K562 (cell line): ENCODE results near the gene KCNJ2. TPM values are rescaled to one million over a fixed set of nuclear protein-coding genes. Genes with fewer than 3 reads are reported as not detected.

ENCODE experiments used
- ATAC-seq: fragments of 200-7000 bp; cut with Tn5 transposase; 3 replicates; pipeline ENCODE4 v1.9.1; 2020; ENCODE audit warnings: moderate library complexity
- BruUV-seq: library from RNA; stranded (reverse); fragments of 400-500 nt; replicated peaks from 2 replicates; lab custom pipeline; 2021; lab: Mats Ljungman, UMichigan
- CTCF ChIA-PET: fragments of 300-600 bp; formaldehyde crosslinking; extraction: SDS; loops from one replicate; lab custom pipeline; 2021; ENCODE audit warnings: low intra/inter-chr PET ratio; lab: Yijun Ruan, JAX
- POLR2A ChIA-PET: fragments of 300-600, 350-650 bp; sonication (Branson Sonifier 250); formaldehyde crosslinking; extraction: SDS; loops from one replicate; lab custom pipeline; 2021; ENCODE audit warnings: antibody characterized with exemption, inconsistent platforms; lab: Yijun Ruan, JAX
- DNase-seq, 4 experiments: peaks; one replicate each; pipeline versions ENCODE4 v3.0.0 to v3.0.0-alpha.2; 2011 to 2018; ENCODE audit warnings: low spot score in 3 of 4, mixed read lengths in 3 of 4; ENCODE audit errors: extremely low read depth in 1 of 4
- FAIRE-seq: peaks from 2 replicates; lab custom pipeline; 2011; peaks lifted over from hg19 to GRCh38; lab: Jason Lieb, UNC
- H2AFZ ChIP-seq: 2 replicates; pipeline ENCODE4 v1.6.0; 2011; ENCODE audit warnings: low read depth, low read length, control low read depth, inconsistent platforms
- H3K27ac ChIP-seq: fragments of 200-600 bp; 3 replicates; pipeline ENCODE4 v1.8.0; 2011; ENCODE audit warnings: low read depth, mild to moderate bottlenecking, control low read depth, inconsistent platforms, low read length, moderate library complexity, mixed read lengths; ENCODE audit errors: extremely low read depth
- H3K27me3 ChIP-seq, 2 experiments: fragments of 300-600 bp in 1 of 2; 2 replicates in 1 of 2; 3 replicates in 1 of 2; pipeline versions ENCODE4 v1.6.0 to v1.8.0; 2011; ENCODE audit warnings: inconsistent platforms in 2 of 2, low read length in 2 of 2, mild to moderate bottlenecking in 1 of 2, mixed read lengths in 1 of 2, moderate library complexity in 1 of 2; ENCODE audit not compliant: control insufficient read depth in 2 of 2, insufficient read depth in 2 of 2
- H3K36me3 ChIP-seq: fragments of 300-600 bp; 3 replicates; pipeline ENCODE4 v1.8.0; 2011; ENCODE audit warnings: mild to moderate bottlenecking, low read length, inconsistent platforms; ENCODE audit not compliant: control insufficient read depth, insufficient read depth
- H3K4me1 ChIP-seq, 2 experiments: fragments of 200-600 bp in 1 of 2; replicated peaks in 1 of 2; 2 replicates in 1 of 2; 3 replicates in 1 of 2; pipeline versions ENCODE4 v1.5.1 to v1.8.0; 2011; ENCODE audit warnings: inconsistent platforms in 2 of 2, low read length in 2 of 2, mild to moderate bottlenecking in 1 of 2, mixed read lengths in 1 of 2, moderate library complexity in 1 of 2; ENCODE audit not compliant: control insufficient read depth in 2 of 2, insufficient read depth in 2 of 2
- H3K4me2 ChIP-seq: 2 replicates; pipeline ENCODE4 v1.6.1; 2011; ENCODE audit warnings: low read length, control low read depth, inconsistent platforms, mixed read lengths; ENCODE audit not compliant: insufficient read depth
- H3K4me3 ChIP-seq: fragments of 200-600 bp; sonication (generic), shearing (Covaris generic); 2 replicates; pipeline ENCODE4 v1.5.1; 2016; ENCODE audit warnings: control low read depth, inconsistent platforms
- H3K79me2 ChIP-seq: fragments of 200-600 bp; 3 replicates; pipeline ENCODE4 v1.8.0; 2011; ENCODE audit warnings: low read length, inconsistent platforms; ENCODE audit not compliant: control insufficient read depth, insufficient read depth
- H3K9ac ChIP-seq, 2 experiments: 2 replicates each; pipeline versions ENCODE4 v1.6.0 to v1.6.1; 2011; ENCODE audit warnings: low read depth in 2 of 2, low read length in 2 of 2, control low read depth in 1 of 2, inconsistent platforms in 1 of 2, mild to moderate bottlenecking in 1 of 2, mixed read lengths in 1 of 2; ENCODE audit not compliant: insufficient read depth in 1 of 2
- H3K9me1 ChIP-seq: one replicate; pipeline ENCODE4 v1.6.0; 2011; ENCODE audit warnings: inconsistent platforms, mild to moderate bottlenecking, low read length, moderate library complexity; ENCODE audit not compliant: control insufficient read depth, insufficient read depth
- H3K9me3 ChIP-seq: replicated peaks from 2 replicates; pipeline ENCODE4 v1.5.1; 2011; ENCODE audit warnings: low read depth, low read length, inconsistent platforms; ENCODE audit not compliant: control insufficient read depth, insufficient read depth
- H4K20me1 ChIP-seq: replicated peaks from 2 replicates; pipeline ENCODE4 v1.6.1; 2011; ENCODE audit warnings: low read length, inconsistent platforms, mixed read lengths; ENCODE audit not compliant: control insufficient read depth, insufficient read depth
- CAMTA2 ChIP-seq: fragments of 250-450 bp; sonication (Bioruptor Pico); conservative IDR thresholded peaks from 2 replicates; pipeline ENCODE4 v1.5.1; 2022
- CC2D1A ChIP-seq: fragments of 450-650 bp; IDR thresholded peaks from 2 replicates; pipeline ENCODE4 v1.6.1; 2017; ENCODE audit warnings: mild to moderate bottlenecking
- CHD1 ChIP-seq: fragments of 200-600 bp; sonication (generic); IDR thresholded peaks from one replicate; pipeline ENCODE4 v1.6.1; 2012; ENCODE audit warnings: mild to moderate bottlenecking, moderate library complexity, low read length, inconsistent platforms
- MYNN ChIP-seq, 2 experiments: sonication (generic); formaldehyde crosslinking in 1 of 2; IDR thresholded peaks; 2 replicates each; pipeline versions ENCODE4 v1.5.0 to v1.6.1; 2016 to 2020; ENCODE audit warnings: antibody characterized with exemption in 1 of 2, missing genetic modification reagents in 1 of 2
- NCOR1 ChIP-seq: fragments of 450-650 bp; IDR thresholded peaks from 2 replicates; pipeline ENCODE4 v1.6.1; 2016; ENCODE audit warnings: mild to moderate bottlenecking, moderate library complexity
- SP2 ChIP-seq: IDR thresholded peaks from 2 replicates; pipeline ENCODE4 v1.6.1; 2011; ENCODE audit warnings: mild to moderate bottlenecking, low read depth, low read length, moderate library complexity; ENCODE audit not compliant: poor library complexity, severe bottlenecking; ENCODE audit errors: extremely low read depth
- SREBF2 ChIP-seq: sonication (generic); formaldehyde crosslinking; IDR thresholded peaks from 2 replicates; pipeline ENCODE4 v1.4.0; 2020; ENCODE audit warnings: mild to moderate bottlenecking, missing genetic modification reagents
- XRCC3 ChIP-seq: fragments of 450-650 bp; IDR thresholded peaks from 2 replicates; pipeline ENCODE4 v1.6.1; 2017; ENCODE audit warnings: mild to moderate bottlenecking, moderate library complexity
- WGBS: fragments of 100-300 bp; shearing (Covaris generic); methylation state at CpG from one replicate; pipeline ENCODE4 v1.1.6; 2016; ENCODE audit warnings: low coverage, mixed read lengths; ENCODE audit not compliant: insufficient coverage; ENCODE audit errors: missing lambda C conversion rate; 5-methylcytosine and 5-hydroxymethylcytosine counted together
- in situ Hi-C: fragments of 300-500 bp; cut with MboI; formaldehyde crosslinking; loops from 4 replicates; pipeline ENCODE4 v1.15.0; 2018; ENCODE audit warnings: inconsistent platforms, mixed read lengths
- intact Hi-C: fragments of 100-400 bp; cut with micrococcal nuclease; formaldehyde crosslinking; loops from 2 replicates; pipeline ENCODE4 v1.14.2; 2022
- polyA plus RNA-seq, 8 experiments: library from polyadenylated mRNA; depleted of rRNA in 4 of 8; stranded (reverse) in 5 of 8; unstranded in 3 of 8; fragments of >200 nt; fragmentation: Nextera tagmentation in 2 of 8; fragmentation: Illumina TruSeq in 1 of 8; extraction: Ambion mirVana in 2 of 8; extraction: Trizol in 1 of 8; gene quantifications; 2 replicates each; pipeline versions ENCODE4 v1.2.1 to v1.2.3, GENCODE V29; 2011 to 2014; ENCODE audit warnings: inconsistent platforms in 1 of 8, missing spikeins in 1 of 8
- total RNA-seq, 7 experiments: library from RNA; depleted of rRNA in 6 of 7; stranded (reverse); fragments of >200 nt in 6 of 7; fragmentation: Illumina TruSeq in 2 of 7; extraction: Trizol in 2 of 7; gene quantifications; 2 replicates each; pipeline versions ENCODE4 v1.2.1 to v1.2.3, GENCODE V29; 2011 to 2021; ENCODE audit warnings: low replicate concordance in 1 of 7
- TF ChIP-seq, protein P1 (sequence below): sonication (generic); formaldehyde crosslinking; IDR thresholded peaks from 2 replicates; pipeline ENCODE4 v1.8.1; 2023; ENCODE audit warnings: mild to moderate bottlenecking, missing genetic modification reagents

Gene KCNJ2
- total and polyA plus RNA-seq, 9 of the 15 experiments (the other 6 are each of a cell fraction or from before 2014, with no cell fraction given): not detected

DNA sequence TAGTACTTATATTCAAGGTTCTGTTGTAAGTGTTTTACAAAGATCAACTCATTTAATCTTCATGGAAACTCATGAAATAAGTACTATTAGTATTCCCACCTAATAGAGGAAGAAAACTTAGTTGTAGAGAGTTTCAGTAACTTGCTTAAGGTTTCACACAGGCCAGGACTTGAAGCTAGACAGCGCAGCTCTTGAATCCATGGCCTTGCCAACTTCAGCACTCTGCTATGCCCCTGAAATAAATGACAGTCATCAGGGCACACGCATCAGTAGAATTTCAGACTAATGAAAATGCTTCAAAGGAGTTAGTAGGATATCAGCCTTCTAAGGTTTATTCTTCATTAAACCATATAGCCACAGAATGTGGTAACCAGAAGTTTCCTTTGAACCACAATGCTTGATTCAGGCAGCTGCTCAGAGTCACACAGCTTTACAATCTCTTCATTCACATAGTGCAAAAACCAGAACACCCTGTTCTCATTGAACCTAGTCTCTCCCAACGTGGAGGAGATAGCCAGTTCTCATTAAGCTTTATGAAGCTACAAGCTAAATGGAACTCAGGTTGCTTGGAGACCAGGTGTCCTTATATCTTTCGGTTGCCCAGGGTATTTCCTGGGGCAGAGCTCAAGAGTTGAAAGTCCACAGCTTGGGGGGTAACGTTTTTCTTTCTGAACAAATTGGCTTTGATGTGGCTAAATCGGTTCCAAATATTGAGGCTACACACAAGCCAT is 39.7 kb downstream of the KCNJ2 start:
- WGBS: under 1% methylated on average over 6 of the region's 6 CpGs
- H3K9ac ChIP-seq: no peak overlapping the region
- H3K79me2 ChIP-seq: no peaks in the 10 kb centered on the region
- TF ChIP-seq CHD1: no peak
- TF ChIP-seq, protein P1, sequence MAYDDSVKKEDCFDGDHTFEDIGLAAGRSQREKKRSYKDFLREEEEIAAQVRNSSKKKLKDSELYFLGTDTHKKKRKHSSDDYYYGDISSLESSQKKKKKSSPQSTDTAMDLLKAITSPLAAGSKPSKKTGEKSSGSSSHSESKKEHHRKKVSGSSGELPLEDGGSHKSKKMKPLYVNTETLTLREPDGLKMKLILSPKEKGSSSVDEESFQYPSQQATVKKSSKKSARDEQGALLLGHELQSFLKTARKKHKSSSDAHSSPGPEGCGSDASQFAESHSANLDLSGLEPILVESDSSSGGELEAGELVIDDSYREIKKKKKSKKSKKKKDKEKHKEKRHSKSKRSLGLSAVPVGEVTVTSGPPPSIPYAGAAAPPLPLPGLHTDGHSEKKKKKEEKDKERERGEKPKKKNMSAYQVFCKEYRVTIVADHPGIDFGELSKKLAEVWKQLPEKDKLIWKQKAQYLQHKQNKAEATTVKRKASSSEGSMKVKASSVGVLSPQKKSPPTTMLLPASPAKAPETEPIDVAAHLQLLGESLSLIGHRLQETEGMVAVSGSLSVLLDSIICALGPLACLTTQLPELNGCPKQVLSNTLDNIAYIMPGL (CRISPR knock-in tag): no peak
- no peak for TF ChIP-seq SREBF2 (CRISPR knock-in tag)
- no peak for TF ChIP-seq CAMTA2 (CRISPR knock-in tag)
- TF ChIP-seq XRCC3: no peak
- no peak for TF ChIP-seq SP2
- TF ChIP-seq CC2D1A: no peak
- no peak for TF ChIP-seq NCOR1
- TF ChIP-seq MYNN (IDR thresholded peaks at IDR 0.05): no peak
- no peak for TF ChIP-seq MYNN (CRISPR knock-in tag; IDR thresholded peaks at IDR 0.05)
- FAIRE-seq (no peak), ATAC-seq (no peak), DNase-seq (no peak)
- BruUV-seq: no TSS peak
- H2AFZ ChIP-seq: no peak overlapping the region
- H3K4me3 ChIP-seq: no peak overlapping the region
- ChIA-PET CTCF (interaction anchor here (0.6 kb wide), 1 partner anchor 142 kb away, joined by 4 read pairs; no protein-coding TSS in a partner anchor), POLR2A (no interaction called here)
- no peaks in the 10 kb centered on the region for H3K36me3 ChIP-seq
- H3K9me1 ChIP-seq: no peaks in the 10 kb centered on the region
- no peak overlapping the region for H3K27ac ChIP-seq
- no peaks in the 10 kb centered on the region for H3K4me1 ChIP-seq
- in situ Hi-C loops (no loop called here), intact Hi-C loops (no loop called here)
- no peaks in the 10 kb centered on the region for H3K27me3 ChIP-seq
- no peaks in the 10 kb centered on the region for H3K9me3 ChIP-seq
- no peak overlapping the region for H3K4me2 ChIP-seq
- H4K20me1 ChIP-seq: no peaks in the 10 kb centered on the region
